HUES64 (cell line): Measurements from ENCODE around the gene ULK4.

Experiments
- H3K27ac ChIP-seq: 2 replicates; pipeline ENCODE4 v1.7.0; 2013; ENCODE audit warnings: low read depth, low read length, inconsistent platforms
- H3K27me3 ChIP-seq: 2 replicates; pipeline ENCODE4 v1.6.1; 2013; ENCODE audit warnings: mild to moderate bottlenecking, low read length; ENCODE audit not compliant: insufficient read depth
- H3K36me3 ChIP-seq: 2 replicates; pipeline ENCODE4 v1.6.1; 2013; ENCODE audit warnings: mild to moderate bottlenecking, low read length; ENCODE audit not compliant: insufficient read depth
- H3K4me1 ChIP-seq: 2 replicates; pipeline ENCODE4 v1.6.1; 2013; ENCODE audit warnings: mild to moderate bottlenecking, low read length, moderate library complexity; ENCODE audit not compliant: insufficient read depth
- H3K4me3 ChIP-seq: 2 replicates; pipeline ENCODE4 v1.5.1; 2013; ENCODE audit warnings: mild to moderate bottlenecking, low read length, moderate library complexity
- H3K9ac ChIP-seq: 2 replicates; pipeline ENCODE4 v1.6.1; 2013; ENCODE audit warnings: mild to moderate bottlenecking, low read depth, low read length
- H3K9me3 ChIP-seq: 2 replicates; pipeline ENCODE4 v1.6.1; 2013; ENCODE audit warnings: low read depth, low read length; ENCODE audit not compliant: insufficient read depth
- WGBS: fragments of 150-250, 120-280 bp; methylation state at CpG from one replicate; pipeline ENCODE4 v1.1.7; 2013; ENCODE audit warnings: missing lambda C conversion rate; 5-methylcytosine and 5-hydroxymethylcytosine counted together

Gene ULK4

DNA sequence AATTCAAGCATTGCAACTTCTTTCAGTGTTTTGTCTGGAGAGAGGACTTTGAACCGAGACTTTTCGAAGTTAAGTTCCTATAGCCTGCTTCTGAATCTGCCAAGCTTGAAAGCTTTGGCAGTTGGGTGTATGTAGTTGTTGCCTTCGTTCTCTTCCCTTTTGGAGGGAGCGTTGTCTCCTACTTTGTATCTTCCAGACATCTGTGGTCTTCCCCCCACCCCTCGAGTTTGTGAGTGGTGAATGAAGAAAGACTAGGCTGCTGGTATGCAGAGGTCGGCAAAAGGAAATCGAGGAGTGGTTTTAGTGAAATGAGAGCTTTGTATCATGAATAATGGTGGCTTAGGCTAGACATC lies 761.3 kb downstream of the ULK4 start:
- 2% methylated on average over 6 of the region's 7 CpGs for whole genome bisulfite sequencing
- Histone ChIP-seq H3K27me3 (peaks cover 3% of the 10 kb centered on the region; the same call in 1 of the 2 replicates), H3K4me1 (peaks cover 48% of the 10 kb centered on the region), H3K27ac (no peak overlapping the region), H3K36me3 (no peaks in the 10 kb centered on the region), H3K9ac (peak overlapping the region; percentile 67), H3K9me3 (no peaks in the 10 kb centered on the region), H3K4me3 (peak overlapping the region; percentile 82)

DNA sequence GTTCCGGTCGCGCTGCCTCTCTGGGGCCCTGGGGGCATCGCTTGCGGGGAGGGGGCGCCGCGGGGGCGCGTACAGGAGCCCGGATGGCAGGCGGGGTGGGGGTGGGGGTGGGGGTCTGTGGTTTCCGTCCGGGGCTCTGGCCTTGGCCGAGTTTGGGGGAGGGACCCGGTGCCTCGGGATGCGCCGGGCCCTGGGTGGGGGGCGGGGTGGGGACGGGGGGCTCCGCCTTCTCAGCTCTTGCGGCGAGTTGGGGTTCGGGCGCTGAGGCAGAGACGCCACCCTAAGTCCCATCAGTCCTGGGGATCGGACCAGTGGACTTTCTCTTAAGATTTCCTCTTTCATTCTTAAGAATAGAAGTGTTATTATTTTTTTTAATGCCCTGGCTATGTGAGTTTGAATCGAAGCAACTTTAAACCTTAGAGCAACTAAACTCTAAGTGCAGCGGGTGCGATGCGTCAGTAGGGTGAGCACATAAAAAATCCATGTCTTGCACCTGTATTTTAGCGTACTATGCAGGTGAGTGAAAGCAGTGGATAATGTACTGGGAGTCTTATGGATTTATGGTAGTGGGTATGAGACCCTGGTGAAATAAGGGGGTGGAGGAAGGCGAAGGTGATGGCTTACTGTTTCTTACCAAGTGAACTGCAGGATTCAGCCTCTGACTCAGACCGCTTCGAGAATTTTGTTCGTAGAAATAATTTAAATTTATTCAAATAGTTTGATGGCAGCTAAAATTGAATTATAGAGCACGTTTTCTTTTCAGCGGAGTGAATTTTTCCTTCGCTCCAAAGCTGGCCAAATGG lies 761.8 kb downstream of the ULK4 start:
- peak overlapping the region; percentile 99 for H3K9ac ChIP-seq
- H3K4me1 ChIP-seq, result peaks cover 44% of the 10 kb centered on the region
- under 1% methylated on average over 22 of the region's 40 CpGs for WGBS
- peak overlapping the region; percentile 82 for H3K4me3 ChIP-seq
- H3K9me3 ChIP-seq, result no peaks in the 10 kb centered on the region
- no peaks in the 10 kb centered on the region for H3K36me3 ChIP-seq
- H3K27me3 ChIP-seq, result peaks cover 3% of the 10 kb centered on the region; the same call in 1 of the 2 replicates
- H3K27ac ChIP-seq, result peak overlapping the region; percentile 99

DNA sequence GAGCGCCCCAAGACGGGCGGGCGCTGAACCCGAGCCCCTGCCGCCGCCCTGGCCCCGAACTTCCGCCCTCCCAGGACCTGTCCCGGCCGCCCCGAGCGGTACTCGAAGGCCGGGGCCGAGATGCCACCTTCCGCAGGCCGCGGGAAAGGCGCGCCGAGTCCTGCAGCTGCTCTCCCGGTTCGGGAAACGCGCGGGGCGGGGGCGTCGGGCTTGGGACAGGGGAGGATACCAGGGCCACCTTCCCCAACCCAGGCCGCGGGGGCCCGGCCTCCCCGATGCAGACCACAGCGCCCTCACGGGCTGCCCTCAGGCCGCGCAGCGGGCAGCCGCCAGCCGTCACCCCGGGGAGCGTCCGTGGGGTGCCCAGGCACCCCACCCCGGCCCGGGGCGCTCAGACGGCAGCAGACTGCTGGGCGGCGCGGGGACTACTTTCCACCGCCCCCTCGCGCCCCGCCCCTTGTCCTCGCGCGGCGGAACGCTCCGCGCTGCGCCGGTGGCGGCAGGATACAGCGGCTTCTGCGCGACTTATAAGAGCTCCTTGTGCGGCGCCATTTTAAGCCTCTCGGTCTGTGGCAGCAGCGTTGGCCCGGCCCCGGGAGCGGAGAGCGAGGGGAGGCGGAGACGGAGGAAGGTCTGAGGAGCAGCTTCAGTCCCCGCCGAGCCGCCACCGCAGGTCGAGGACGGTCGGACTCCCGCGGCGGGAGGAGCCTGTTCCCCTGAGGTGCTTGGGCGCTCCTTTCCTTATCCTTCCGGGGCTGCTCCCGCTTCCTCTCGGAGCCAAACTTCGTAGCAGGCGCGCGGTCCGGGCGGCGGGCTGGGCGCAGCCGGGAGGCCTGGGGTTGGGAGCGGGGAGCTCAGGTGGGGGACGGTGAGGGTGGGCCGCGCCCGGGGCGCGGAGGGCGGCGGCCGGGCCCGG lies 762.7 kb downstream of the ULK4 start, which contains the start of gene CTNNB1:
Gene CTNNB1, plus strand, starts transcription at position 556 of the 916 bp plus-strand sequence. CDS start 24,564 bp downstream, outside the sequence.
- Histone ChIP-seq H3K9me3 (no peaks in the 10 kb centered on the region), H3K4me1 (peaks cover 35% of the 10 kb centered on the region), H3K9ac (peak within 1 kb of the TSS; percentile 99), H3K4me3 (peak within 1 kb of the TSS; percentile 82), H3K36me3 (no peaks in the 10 kb centered on the region), H3K27ac (peak within 1 kb of the TSS; percentile 99), H3K27me3 (peaks cover 3% of the 10 kb centered on the region; the same call in 1 of the 2 replicates)
- WGBS, result under 1% methylated on average over 106 of the region's 112 CpGs

DNA sequence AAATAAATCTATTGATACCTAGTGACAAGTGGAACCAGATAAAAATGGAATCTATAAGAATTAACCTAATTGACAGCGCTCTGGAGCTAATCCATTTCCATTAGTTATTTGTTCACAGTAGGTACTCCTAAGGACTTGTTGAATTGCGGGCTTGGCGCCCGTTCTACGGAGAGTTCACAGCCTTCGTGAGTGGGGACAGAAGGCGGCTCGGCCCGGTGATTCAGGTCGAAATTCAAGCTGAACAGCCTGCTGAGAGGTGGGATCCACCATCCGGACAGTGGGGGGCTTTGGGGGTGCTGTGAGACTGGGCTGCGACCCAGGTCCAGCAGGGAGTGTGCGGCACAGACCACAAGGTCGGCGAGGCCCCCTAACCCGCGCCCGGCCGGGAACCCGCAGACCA lies 763.4 kb downstream of the ULK4 start:
- Histone ChIP-seq H3K4me1 (peaks cover 28% of the 10 kb centered on the region), H3K9ac (peak overlapping the region; percentile 99), H3K9me3 (no peaks in the 10 kb centered on the region), H3K27ac (peak overlapping the region; percentile 99), H3K4me3 (peak overlapping the region; percentile 82), H3K27me3 (peaks cover 3% of the 10 kb centered on the region; the same call in 1 of the 2 replicates), H3K36me3 (no peaks in the 10 kb centered on the region)
- 2% methylated on average over 20 of the region's 20 CpGs for WGBS

DNA sequence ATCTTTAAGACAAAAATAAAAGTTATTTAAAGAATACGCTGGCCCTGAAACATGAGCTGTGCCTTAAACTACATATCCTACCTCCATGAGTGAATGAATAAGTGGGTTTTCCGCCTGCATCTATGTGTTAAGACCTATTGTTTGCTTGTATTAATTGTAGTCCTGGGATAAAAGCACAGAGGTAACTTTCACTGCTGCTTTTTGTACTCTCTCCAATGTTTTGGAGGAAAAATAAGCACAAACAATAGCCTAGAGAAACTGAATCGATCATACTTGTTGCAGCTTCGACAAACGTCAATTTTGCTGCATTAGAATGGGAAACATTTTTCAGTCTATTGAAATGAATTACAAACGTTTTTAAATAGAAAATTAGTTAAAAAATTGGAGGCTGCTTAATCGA lies 763.9 kb downstream of the ULK4 start:
- 73% methylated on average over 5 of the region's 7 CpGs for WGBS
- H3K4me1 ChIP-seq, result peaks cover 24% of the 10 kb centered on the region
- peak overlapping the region; percentile 99; the same call in 1 of the 2 replicates for H3K9ac ChIP-seq

More for the DNA sequence above, 763.9 kb downstream of the ULK4 start:
- Histone ChIP-seq H3K27ac (no peak overlapping the region), H3K36me3 (no peaks in the 10 kb centered on the region), H3K4me3 (peak overlapping the region; percentile 82), H3K9me3 (no peaks in the 10 kb centered on the region), H3K27me3 (peaks cover 3% of the 10 kb centered on the region; the same call in 1 of the 2 replicates)
